PC-3 (cell line): ENCODE data around the gene LNPEP. TPM values are rescaled to one million over a fixed set of nuclear protein-coding genes. Genes with fewer than 3 reads are reported as not detected.

Experiments
- ATAC-seq: fragments of 200-7000 bp; cut with Tn5 transposase; 2 replicates; pipeline ENCODE4 v1.9.1; 2020; ENCODE audit warnings: mild to moderate bottlenecking, moderate library complexity
- BruUV-seq: library from RNA; stranded (reverse); fragments of 400-500 nt; replicated peaks from 2 replicates; lab custom pipeline; 2021; lab: Mats Ljungman, UMichigan
- CTCF ChIA-PET: fragments of 300-600 bp; sonication (Branson Sonifier 250); formaldehyde crosslinking; loops from one replicate; lab custom pipeline; 2022; ENCODE audit warnings: antibody characterized with exemption; lab: Charles Lee
- POLR2A ChIA-PET: fragments of 300-600 bp; sonication (Branson Sonifier 250); formaldehyde crosslinking; loops from one replicate; lab custom pipeline; 2022; ENCODE audit warnings: antibody characterized with exemption; ENCODE audit not compliant: unreplicated experiment; lab: Charles Lee
- DNase-seq: peaks from one replicate; pipeline ENCODE4 v3.0.0-alpha.2; 2015
- H2AFZ ChIP-seq: fragments of 300-600 bp; sonication (generic); 2 replicates; pipeline ENCODE4 v1.6.0; 2016; ENCODE audit warnings: antibody characterized with exemption, low read length
- H3F3A ChIP-seq: fragments of 300-600 bp; sonication (generic); one replicate; pipeline ENCODE4 v1.6.0; 2017; ENCODE audit warnings: antibody characterized with exemption, low read length, control low read depth, mild to moderate bottlenecking; ENCODE audit not compliant: unreplicated experiment
- H3K27ac ChIP-seq: fragments of 300-600 bp; sonication (generic); 2 replicates; pipeline ENCODE4 v1.5.1; 2016; ENCODE audit warnings: mild to moderate bottlenecking, low read length
- H3K27me3 ChIP-seq: fragments of 300-600 bp; sonication (generic); 2 replicates; pipeline ENCODE4 v1.6.1; 2016; ENCODE audit warnings: low read length, mixed read lengths
- H3K36me3 ChIP-seq: fragments of 300-600 bp; sonication (generic); 2 replicates; pipeline ENCODE4 v1.6.1; 2016; ENCODE audit warnings: low read depth, mixed run types, low read length, mixed read lengths
- H3K4me1 ChIP-seq: fragments of 300-600 bp; sonication (generic); 2 replicates; pipeline ENCODE4 v1.5.1; 2016; ENCODE audit warnings: low read length; ENCODE audit not compliant: insufficient read depth
- H3K4me2 ChIP-seq: fragments of 300-600 bp; sonication (generic); 2 replicates; pipeline ENCODE4 v1.6.0; 2016; ENCODE audit warnings: low read length
- H3K4me3 ChIP-seq: fragments of 300-600 bp; sonication (generic); 2 replicates; pipeline ENCODE4 v1.5.1; 2016; ENCODE audit warnings: mild to moderate bottlenecking, low read length, mixed read lengths
- H3K79me2 ChIP-seq: fragments of 300-600 bp; sonication (generic); 2 replicates; pipeline ENCODE4 v1.6.1; 2017; ENCODE audit warnings: low read length, mixed read lengths
- H3K9ac ChIP-seq: fragments of 300-600 bp; sonication (generic); 2 replicates; pipeline ENCODE4 v1.6.0; 2016; ENCODE audit warnings: mild to moderate bottlenecking, low read length
- H3K9me2 ChIP-seq: fragments of 300-600 bp; sonication (generic); replicated peaks from 2 replicates; pipeline ENCODE4 v1.6.1; 2016; ENCODE audit warnings: mixed run types, low read length, mixed read lengths
- H3K9me3 ChIP-seq: fragments of 300-600 bp; sonication (generic); 2 replicates; pipeline ENCODE4 v1.6.1; 2016; ENCODE audit warnings: low read length, mixed read lengths
- H4K20me1 ChIP-seq: fragments of 300-600 bp; sonication (generic); 2 replicates; pipeline ENCODE4 v1.6.1; 2016; ENCODE audit warnings: low read length, mixed read lengths
- CTCF ChIP-seq: fragments of 300-600 bp; sonication (generic); conservative IDR thresholded peaks from 2 replicates; pipeline ENCODE4 v1.5.1; 2017; ENCODE audit warnings: antibody characterized with exemption, low read depth, mild to moderate bottlenecking, low read length
- EZH2 ChIP-seq: fragments of 300-600 bp; sonication (generic); IDR thresholded peaks from one replicate; pipeline ENCODE4 v1.6.1; 2017; ENCODE audit warnings: antibody characterized with exemption, mild to moderate bottlenecking, low read length; ENCODE audit not compliant: unreplicated experiment
- EZH2phosphoT487 ChIP-seq: fragments of 300-600 bp; sonication (generic); IDR thresholded peaks from 2 replicates; pipeline ENCODE4 v1.6.1; 2018; ENCODE audit warnings: mild to moderate bottlenecking, antibody characterized with exemption, low read length, borderline replicate concordance
- intact Hi-C: fragments of 100-400 bp; cut with micrococcal nuclease; formaldehyde crosslinking; loops from 2 replicates; pipeline ENCODE4 v1.9.0; 2023
- total RNA-seq: library from RNA; depleted of rRNA; stranded (reverse); fragments of >200 nt; gene quantifications from 2 replicates; pipeline ENCODE4 v1.2.3, GENCODE V29; 2014

The LNPEP gene
- total RNA-seq, 1 experiment from 2014 or later: 11.1 TPM

- ChIA-PET POLR2A (no interaction called here), CTCF (no interaction called here)
These were observed 33.5 kb downstream of the LNPEP start for GRCh38 chr5:96969366-96969765.

GRCh38 chr5:96972599-96973334, 36.9 kb downstream of the LNPEP start:
- CTCF ChIA-PET: no interaction called here
- peaks cover 12% of the 10 kb centered on the region; the same call in 1 of the 2 replicates for H3K79me2 ChIP-seq
- H3K36me3 ChIP-seq: no peaks in the 10 kb centered on the region
- intact Hi-C loops: no loop called here
- H3K9me2 ChIP-seq: no peaks in the 10 kb centered on the region
- no peak overlapping the region for H3K4me3 ChIP-seq
- no peaks in the 10 kb centered on the region for H3F3A ChIP-seq
- H3K4me2 ChIP-seq: no peak overlapping the region
- no peaks in the 10 kb centered on the region for H3K9me3 ChIP-seq
- no peaks in the 10 kb centered on the region for H3K27me3 ChIP-seq
- BruUV-seq: no TSS peak
- no peak for TF ChIP-seq EZH2phosphoT487
- TF ChIP-seq CTCF: no peak
- TF ChIP-seq EZH2: no peak
- no peak for ATAC-seq
- POLR2A ChIA-PET: no interaction called here
- H3K9ac ChIP-seq: no peak overlapping the region
- no peaks in the 10 kb centered on the region for H4K20me1 ChIP-seq
- no peak overlapping the region for H2AFZ ChIP-seq
- no peak overlapping the region for H3K27ac ChIP-seq
- H3K4me1 ChIP-seq: peaks cover 7% of the 10 kb centered on the region
- no peak for DNase-seq

More at GRCh38 chr5:96969366-96969765, 33.5 kb downstream of the LNPEP start:
- H3K27me3 ChIP-seq: no peaks in the 10 kb centered on the region
- no peak overlapping the region for H3K27ac ChIP-seq
- peaks cover 12% of the 10 kb centered on the region; the same call in 1 of the 2 replicates for H3K79me2 ChIP-seq
- H3K9me2 ChIP-seq: no peaks in the 10 kb centered on the region
- H3K4me1 ChIP-seq: peaks cover 11% of the 10 kb centered on the region
- no peak overlapping the region for H2AFZ ChIP-seq
- H3K4me2 ChIP-seq: no peak overlapping the region
- H3K9me3 ChIP-seq: no peaks in the 10 kb centered on the region
- H4K20me1 ChIP-seq: no peaks in the 10 kb centered on the region
- DNase-seq (no peak), ATAC-seq (no peak)
- intact Hi-C loops: no loop called here
- no peak overlapping the region for H3K4me3 ChIP-seq
- H3F3A ChIP-seq: no peaks in the 10 kb centered on the region
- no peaks in the 10 kb centered on the region for H3K36me3 ChIP-seq
- TF ChIP-seq EZH2phosphoT487 (no peak), CTCF (no peak), EZH2 (no peak)
- no TSS peak for BruUV-seq
- H3K9ac ChIP-seq: no peak overlapping the region
